ENCODE measurements around the gene PLXNB1. TPM values are rescaled to one million over a fixed set of nuclear protein-coding genes. Genes with fewer than 3 reads are reported as not detected.

PLXNB1 gene
- total RNA-seq, 4 donors from 2014 or later = 129 to 530 (median 245) TPM

GRCh38 chr3:48419597-48419996 lies 10.3 kb downstream of the PLXNB1 start:
- peaks cover 0 to 2% (median 0%) of the 10 kb centered on the region in 4 donors for H3K4me1 ChIP-seq
- peaks cover 0 to 6% (median 0%) of the 10 kb centered on the region in 4 donors for H3K36me3 ChIP-seq
- TF ChIP-seq CTCF (IDR thresholded peaks at IDR 0.05) (no peak), POLR2A (IDR thresholded peaks at IDR 0.05) (no peak), EP300 (IDR thresholded peaks at IDR 0.05; ENCODE audit: low read depth) (no peak), POLR2AphosphoS5 (IDR thresholded peaks at IDR 0.05) (no peak)
- intact Hi-C loops (cut with DNase I; ENCODE audit: low total_unique reads) = no loop called here
- H3K27ac ChIP-seq = no peak overlapping the region
- H3K4me3 ChIP-seq = no peak overlapping the region
- no peak for DNase-seq
- no peaks in the 10 kb centered on the region for H3K27me3 ChIP-seq
- 87% methylated on average over 17 of the region's 17 CpGs; no CpG with 5 or more reads in 1 of the 2 donors for WGBS, 2 donors (ENCODE audit: low coverage in 1 of 2)
- in situ Hi-C loops (cut with MboI; ENCODE audit: low pct_ligation_motif_present in 1 of 4, low pct_unique_long_range_greater_than_20kb in 1 of 4, low sequenced_read_pairs in 3 of 4) = no loop called here
- H3K9me3 ChIP-seq = no peaks in the 10 kb centered on the region

GRCh38 chr3:48419149-48419548 lies 10.7 kb downstream of the PLXNB1 start:
- in situ Hi-C loops (cut with MboI; ENCODE audit: low pct_ligation_motif_present in 1 of 4, low pct_unique_long_range_greater_than_20kb in 1 of 4, low sequenced_read_pairs in 3 of 4) (no loop called here), intact Hi-C loops (cut with DNase I; ENCODE audit: low total_unique reads) (no loop called here)
- 84% methylated on average over 7 of the region's 9 CpGs; no CpG with 5 or more reads in 1 of the 2 donors for WGBS, 2 donors (ENCODE audit: low coverage in 1 of 2)
- Histone ChIP-seq H3K27me3 (no peaks in the 10 kb centered on the region), H3K4me1 (peaks cover 0 to 4% (median 0%) of the 10 kb centered on the region in 4 donors), H3K9me3 (no peaks in the 10 kb centered on the region), H3K27ac (no peak overlapping the region), H3K4me3 (no peak overlapping the region), H3K36me3 (peaks cover 0 to 8% (median 0%) of the 10 kb centered on the region in 4 donors)
- no peak for TF ChIP-seq POLR2AphosphoS5 (IDR thresholded peaks at IDR 0.05)
- no peak for TF ChIP-seq EP300 (IDR thresholded peaks at IDR 0.05; ENCODE audit: low read depth)
- TF ChIP-seq CTCF (IDR thresholded peaks at IDR 0.05) = no peak
- no peak for TF ChIP-seq POLR2A (IDR thresholded peaks at IDR 0.05)
- DNase-seq = no peak

GRCh38 chr3:48418651-48419050 lies 11.2 kb downstream of the PLXNB1 start:
- intact Hi-C loops (cut with DNase I; ENCODE audit: low total_unique reads) (no loop called here), in situ Hi-C loops (cut with MboI; ENCODE audit: low pct_ligation_motif_present in 1 of 4, low pct_unique_long_range_greater_than_20kb in 1 of 4, low sequenced_read_pairs in 3 of 4) (no loop called here)
- WGBS, 2 donors (ENCODE audit: low coverage in 1 of 2) = 60 to 74% methylated on average over 1 to 9 of the region's 9 CpGs
- H3K4me1 ChIP-seq = peaks cover 0 to 4% (median 0%) of the 10 kb centered on the region in 4 donors
- no peak for DNase-seq
- H3K27ac ChIP-seq = no peak overlapping the region
- no peak overlapping the region for H3K4me3 ChIP-seq
- TF ChIP-seq CTCF (IDR thresholded peaks at IDR 0.05) = no peak
- TF ChIP-seq POLR2AphosphoS5 (IDR thresholded peaks at IDR 0.05) = no peak
- TF ChIP-seq POLR2A (IDR thresholded peaks at IDR 0.05) = no peak
- TF ChIP-seq EP300 (IDR thresholded peaks at IDR 0.05; ENCODE audit: low read depth) = no peak
- no peaks in the 10 kb centered on the region for H3K9me3 ChIP-seq
- H3K27me3 ChIP-seq = no peaks in the 10 kb centered on the region
- peaks cover 0 to 8% (median 0%) of the 10 kb centered on the region in 4 donors for H3K36me3 ChIP-seq

- no peak overlapping the region for H3K4me3 ChIP-seq
- peaks cover 0 to 4% (median 0%) of the 10 kb centered on the region in 4 donors for H3K4me1 ChIP-seq
- DNase-seq = no peak
- no peak overlapping the region for H3K27ac ChIP-seq
- H3K27me3 ChIP-seq = no peaks in the 10 kb centered on the region
- peaks cover 0 to 8% (median 0%) of the 10 kb centered on the region in 4 donors for H3K36me3 ChIP-seq
- in situ Hi-C loops (cut with MboI; ENCODE audit: low pct_ligation_motif_present in 1 of 4, low pct_unique_long_range_greater_than_20kb in 1 of 4, low sequenced_read_pairs in 3 of 4) (no loop called here), intact Hi-C loops (cut with DNase I; ENCODE audit: low total_unique reads) (no loop called here)
- H3K9me3 ChIP-seq = no peaks in the 10 kb centered on the region
- 92% methylated on average over 16 of the region's 17 CpGs; no CpG with 5 or more reads in 1 of the 2 donors for WGBS, 2 donors (ENCODE audit: low coverage in 1 of 2)
- TF ChIP-seq EP300 (IDR thresholded peaks at IDR 0.05; ENCODE audit: low read depth) (no peak), POLR2AphosphoS5 (IDR thresholded peaks at IDR 0.05) (no peak), POLR2A (IDR thresholded peaks at IDR 0.05) (no peak), CTCF (IDR thresholded peaks at IDR 0.05) (no peak)
Observed at GRCh38 chr3:48418140-48418539, 11.7 kb downstream of the PLXNB1 start.
